Suprapubic skin (tissue), 4 donors: Measurements from ENCODE around the gene OSM.

ENCODE experiments used
- CTCF ChIP-seq, 2 donors: fragments of 200-600 bp in 1 of 2; fragments of 450-650 bp in 1 of 2; sonication (generic) in 1 of 2; IDR thresholded peaks; one replicate each; pipeline ENCODE4 v1.5.1; 2016 to 2019; ENCODE audit warnings: antibody characterized with exemption in 2 of 2, mild to moderate bottlenecking in 1 of 2, moderate library complexity in 1 of 2
- EP300 ChIP-seq: sonication (generic); formaldehyde crosslinking; IDR thresholded peaks from one replicate; pipeline ENCODE4 v1.6.1; 2017; ENCODE audit warnings: antibody characterized with exemption
- POLR2A ChIP-seq, 2 donors: fragments of 450-650 bp; IDR thresholded peaks; one replicate each; pipeline ENCODE4 v1.6.1; 2017; ENCODE audit warnings: antibody characterized with exemption in 2 of 2, mild to moderate bottlenecking in 2 of 2, moderate library complexity in 2 of 2
- POLR2AphosphoS5 ChIP-seq, 3 donors: sonication (generic); formaldehyde crosslinking; IDR thresholded peaks; one replicate each; pipeline ENCODE4 v1.6.1; 2017; ENCODE audit warnings: antibody characterized with exemption in 3 of 3

- TF ChIP-seq CTCF (IDR thresholded peaks at IDR 0.05) (no peak), EP300 (no peak), POLR2A (IDR thresholded peaks at IDR 0.05) (no peak), POLR2AphosphoS5 (IDR thresholded peaks at IDR 0.05) (no peak)
Observed at GRCh38 chr22:30265131-30265720, 1.4 kb downstream of the OSM start.
